M059J (cell line): ENCODE data around the gene AOAH. TPM values are rescaled to one million over a fixed set of nuclear protein-coding genes. Genes with fewer than 3 reads are reported as not detected.

Experiments
- DNase-seq: peaks from one replicate; pipeline ENCODE4 v3.0.0-alpha.2; 2012; ENCODE audit warnings: low read depth
- total RNA-seq: library from RNA; depleted of rRNA; stranded (reverse); fragments of >200 nt; shearing (Covaris generic); gene quantifications from 2 replicates; pipeline ENCODE4 v1.2.3, GENCODE V29; 2014; rRNA removed

AOAH gene, protein sequence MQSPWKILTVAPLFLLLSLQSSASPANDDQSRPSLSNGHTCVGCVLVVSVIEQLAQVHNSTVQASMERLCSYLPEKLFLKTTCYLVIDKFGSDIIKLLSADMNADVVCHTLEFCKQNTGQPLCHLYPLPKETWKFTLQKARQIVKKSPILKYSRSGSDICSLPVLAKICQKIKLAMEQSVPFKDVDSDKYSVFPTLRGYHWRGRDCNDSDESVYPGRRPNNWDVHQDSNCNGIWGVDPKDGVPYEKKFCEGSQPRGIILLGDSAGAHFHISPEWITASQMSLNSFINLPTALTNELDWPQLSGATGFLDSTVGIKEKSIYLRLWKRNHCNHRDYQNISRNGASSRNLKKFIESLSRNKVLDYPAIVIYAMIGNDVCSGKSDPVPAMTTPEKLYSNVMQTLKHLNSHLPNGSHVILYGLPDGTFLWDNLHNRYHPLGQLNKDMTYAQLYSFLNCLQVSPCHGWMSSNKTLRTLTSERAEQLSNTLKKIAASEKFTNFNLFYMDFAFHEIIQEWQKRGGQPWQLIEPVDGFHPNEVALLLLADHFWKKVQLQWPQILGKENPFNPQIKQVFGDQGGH
- 2.6 and 3.0 TPM in 2 replicates for total RNA-seq

DNA sequence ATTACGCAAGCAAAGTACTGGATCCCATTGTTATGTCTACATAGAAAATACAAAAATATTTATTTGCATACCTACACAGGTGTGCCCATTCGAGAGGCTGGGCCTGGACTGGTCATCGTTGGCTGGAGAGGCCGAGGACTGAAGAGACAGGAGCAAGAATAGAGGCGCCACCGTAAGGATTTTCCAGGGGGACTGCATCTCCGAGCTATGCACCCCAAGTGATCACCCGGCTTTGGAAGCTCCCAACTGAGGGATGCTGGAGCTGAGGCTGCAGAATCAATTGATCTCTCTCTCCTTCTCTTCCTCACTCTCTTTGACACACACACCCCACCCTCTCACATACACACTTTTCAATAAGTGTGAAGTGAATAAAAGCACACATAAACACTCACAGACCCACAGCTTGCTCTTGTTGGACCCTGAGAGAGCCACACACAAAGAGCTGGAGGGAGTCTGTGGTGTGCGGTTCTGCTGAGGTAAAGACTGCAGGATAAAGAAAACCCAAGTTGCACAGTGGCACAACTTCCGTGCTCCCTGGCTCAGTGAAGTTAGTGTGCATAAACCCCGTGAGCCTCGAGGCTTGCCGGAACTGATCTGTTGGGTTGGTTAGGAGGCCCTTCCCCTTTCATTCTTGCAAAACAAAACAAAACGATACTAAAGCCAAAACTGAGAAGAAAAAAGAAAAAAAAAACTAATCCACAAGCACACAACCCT, at the start of gene AOAH:
Gene AOAH, minus strand, starts transcription at position 544 of the 714 bp plus-strand sequence. Its CDS starts 346 bp downstream, at position 198.
- DNase-seq, result no peak

- no peak for DNase-seq
Measured at GRCh38 chr7:36766451-36766850, 42.2 kb upstream of the AOAH start.

GRCh38 chr7:36765605-36766004, 41.3 kb upstream of the AOAH start:
- no peak for DNase-seq

DNA sequence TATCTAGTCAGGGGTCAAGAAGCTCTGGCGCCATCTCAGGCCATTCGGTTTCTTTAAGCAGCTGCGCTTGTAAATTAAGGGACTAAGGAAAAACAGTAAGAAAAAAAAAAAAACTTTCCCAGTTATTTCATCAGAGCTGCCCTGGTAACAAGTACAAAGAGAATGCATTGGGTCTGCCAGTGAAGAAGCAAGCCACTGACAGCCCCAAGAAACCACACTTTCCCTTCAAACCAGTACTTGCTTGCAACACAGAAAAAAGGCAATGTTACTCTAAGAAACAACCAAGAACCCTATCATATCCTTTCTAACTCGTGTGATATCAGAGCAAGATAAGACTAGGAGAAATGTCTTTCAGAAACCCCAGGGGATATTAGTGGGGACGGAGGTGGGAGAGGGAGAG, 40.6 kb upstream of the AOAH start:
- no peak for DNase-seq

DNA sequence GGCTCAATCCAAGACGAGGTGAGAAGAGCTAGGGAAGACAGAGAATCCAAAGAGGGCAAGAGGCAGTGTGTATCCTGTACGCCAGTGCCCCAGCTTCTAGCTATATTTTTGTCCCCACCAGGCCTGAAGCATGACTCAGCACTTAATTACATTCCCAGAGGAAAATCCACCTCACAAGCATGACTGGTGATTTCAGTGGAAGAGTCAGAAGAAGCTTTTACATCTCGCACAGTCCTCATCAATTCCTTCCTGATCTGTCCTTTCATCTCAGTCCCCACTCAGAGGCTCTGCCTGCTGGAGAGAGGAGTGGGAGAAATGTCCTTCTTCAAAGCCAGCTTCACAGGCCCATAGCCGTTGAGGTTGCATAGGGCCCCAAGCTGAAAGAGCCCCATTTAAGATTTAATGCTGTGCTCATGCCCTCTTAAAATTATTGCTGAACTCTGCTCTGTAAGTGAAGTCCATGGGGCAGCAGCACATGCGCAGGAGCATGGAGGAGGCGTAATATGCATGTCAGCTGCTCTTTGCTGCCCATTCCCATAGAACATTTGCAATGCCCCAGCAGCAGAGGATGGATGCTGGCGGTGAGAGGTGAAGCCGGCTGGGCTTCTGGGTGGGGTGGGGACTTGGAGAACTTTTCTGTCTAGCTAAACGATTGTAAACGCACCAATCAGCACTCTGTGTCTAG, 39.0 kb upstream of the AOAH start:
- peak; percentile 70 for DNase-seq

DNA sequence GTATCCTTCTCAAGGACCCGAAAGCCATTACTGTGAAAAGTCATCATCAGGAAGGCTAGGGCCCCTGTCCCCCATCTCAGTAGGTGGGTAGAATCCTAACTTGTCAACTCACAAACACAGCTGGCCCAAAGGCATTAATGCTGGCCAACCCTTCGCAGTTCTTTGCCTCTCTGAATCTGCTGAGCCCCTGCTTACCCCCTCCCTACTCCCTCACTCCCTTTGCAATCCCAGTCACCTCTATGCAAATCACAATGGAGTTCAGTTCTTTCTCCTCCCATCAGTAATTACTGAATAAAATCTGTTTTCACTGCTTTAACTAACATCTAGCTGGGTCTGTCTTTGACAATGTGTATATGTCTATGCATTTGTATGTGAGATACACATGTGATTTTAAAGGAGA, 38.1 kb upstream of the AOAH start:
- no peak for DNase-seq

DNA sequence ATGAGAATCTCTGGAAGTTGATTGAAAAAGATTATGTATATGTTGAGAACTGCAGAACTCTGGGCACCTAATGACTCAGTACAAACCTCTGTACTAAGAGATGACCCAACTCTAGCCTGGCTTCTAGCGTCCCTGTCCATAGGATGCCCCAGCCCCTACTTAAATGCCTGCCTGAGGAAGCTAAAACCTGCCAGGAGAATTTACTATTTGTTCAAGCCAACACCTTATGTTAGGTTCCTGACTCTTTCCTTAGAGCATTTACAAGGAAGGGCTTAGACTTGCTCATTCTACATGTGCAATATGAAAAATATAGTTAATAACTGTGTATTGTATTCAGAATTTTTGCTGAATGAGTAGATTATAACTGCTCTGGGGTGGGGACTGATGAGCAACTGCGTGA, 37.5 kb upstream of the AOAH start:
- DNase-seq, result no peak

DNA sequence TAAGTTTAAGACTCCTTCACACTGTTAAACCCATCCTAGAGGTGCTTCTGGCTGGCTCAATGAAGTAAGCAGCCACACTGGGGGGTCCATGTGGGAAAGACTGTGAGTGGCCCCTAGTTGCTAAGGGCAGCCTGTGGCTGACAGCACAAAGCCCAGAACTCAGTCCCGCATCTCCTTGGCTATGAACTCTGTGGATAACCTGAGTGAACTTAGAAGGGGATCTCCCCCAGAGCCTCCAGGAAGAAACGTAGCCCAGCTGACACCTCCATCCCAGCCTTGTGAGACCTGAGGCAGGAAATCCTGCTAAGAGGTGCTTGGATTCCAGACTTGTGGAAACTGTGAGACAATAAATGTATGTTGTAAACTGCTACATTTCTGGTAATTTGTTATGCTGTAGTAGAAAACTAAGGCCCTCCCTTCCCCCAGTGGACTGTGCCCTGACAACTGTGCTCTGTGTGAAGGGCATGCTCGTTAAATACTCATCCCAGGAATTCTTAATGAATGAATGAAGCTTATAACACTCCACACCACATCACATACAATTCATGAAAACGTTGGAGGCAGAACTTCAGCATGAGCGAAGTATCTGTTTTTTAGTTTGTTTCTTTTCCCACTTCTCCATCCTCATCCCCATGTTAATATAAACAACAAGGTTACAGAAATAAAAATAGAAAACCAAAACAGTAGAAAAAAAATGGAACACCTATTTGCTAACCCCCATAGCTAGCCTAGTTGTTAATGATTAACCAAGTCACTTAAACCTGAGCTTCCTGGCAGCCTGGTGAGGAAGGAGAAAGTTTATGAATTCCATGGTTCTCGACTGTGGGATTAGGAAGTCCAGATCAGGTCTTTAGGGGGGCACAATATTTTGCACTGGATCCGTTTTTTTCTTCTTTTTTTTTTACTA, 36.8 kb upstream of the AOAH start:
- no peak for DNase-seq

- DNase-seq, result no peak
Measured at GRCh38 chr7:36758879-36759278, 34.6 kb upstream of the AOAH start.

- DNase-seq, result no peak
Measured at GRCh38 chr7:36755484-36755883, 31.2 kb upstream of the AOAH start.

GRCh38 chr7:36752026-36752711, 27.9 kb upstream of the AOAH start:
- DNase-seq, result no peak

DNA sequence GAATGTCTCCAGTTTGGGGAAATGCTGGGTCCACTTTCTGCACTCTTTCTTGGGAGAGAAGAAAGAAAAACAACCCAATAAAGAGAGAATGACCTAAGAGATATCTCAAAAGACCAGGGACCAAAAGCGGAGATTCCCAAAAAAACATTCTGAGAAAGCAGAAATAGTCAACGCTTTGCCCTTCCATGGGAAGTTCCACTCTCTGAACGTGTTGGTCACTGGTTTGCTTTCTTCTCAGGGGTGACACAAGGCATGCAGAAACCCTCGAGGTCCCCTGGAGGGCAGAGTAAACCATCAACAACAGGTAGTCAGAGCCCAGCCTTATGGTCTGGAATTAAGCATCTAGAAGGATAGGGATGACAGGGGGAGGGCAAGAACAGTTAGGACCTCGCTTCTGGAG, 26.2 kb upstream of the AOAH start:
- DNase-seq, result no peak

DNA sequence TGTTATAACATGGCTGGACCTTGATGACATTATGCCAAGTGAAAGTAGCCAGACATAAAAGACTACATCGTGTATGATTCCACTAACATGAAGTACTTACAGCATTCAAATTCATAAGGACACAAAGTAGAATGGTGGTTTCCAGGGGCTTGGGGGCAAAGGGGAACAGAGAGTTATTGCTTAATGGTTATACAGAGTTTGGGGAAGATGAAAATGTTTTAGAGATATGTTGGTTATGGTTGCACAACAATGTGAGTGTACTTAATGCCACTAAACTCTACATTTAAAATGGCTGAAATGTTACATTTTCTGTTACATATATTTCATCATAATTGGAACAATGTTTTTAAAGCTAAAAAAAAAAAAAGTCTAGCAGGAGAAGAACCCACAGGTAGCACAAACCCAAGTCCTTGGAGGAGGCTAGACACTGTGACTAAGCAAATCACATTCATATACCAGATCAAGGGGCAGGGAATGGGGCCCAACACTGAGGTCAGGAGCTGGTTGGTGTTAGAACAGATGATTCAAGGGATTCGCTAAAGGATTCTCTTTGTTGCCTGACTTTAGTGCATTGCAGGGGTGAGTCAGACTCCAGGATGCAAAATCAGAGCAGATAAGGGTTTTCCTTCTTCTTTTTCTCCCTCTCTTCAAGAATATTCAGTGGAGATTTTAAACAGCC, 25.1 kb upstream of the AOAH start:
- DNase-seq, result peak; percentile 86

GRCh38 chr7:36748017-36748487, 23.8 kb upstream of the AOAH start:
- peak; percentile 55 for DNase-seq

- DNase-seq, result peak; percentile 92
Measured at GRCh38 chr7:36747280-36748016, 23.2 kb upstream of the AOAH start.

GRCh38 chr7:36746347-36746746, 22.1 kb upstream of the AOAH start:
- DNase-seq, result peak; percentile 96

DNA sequence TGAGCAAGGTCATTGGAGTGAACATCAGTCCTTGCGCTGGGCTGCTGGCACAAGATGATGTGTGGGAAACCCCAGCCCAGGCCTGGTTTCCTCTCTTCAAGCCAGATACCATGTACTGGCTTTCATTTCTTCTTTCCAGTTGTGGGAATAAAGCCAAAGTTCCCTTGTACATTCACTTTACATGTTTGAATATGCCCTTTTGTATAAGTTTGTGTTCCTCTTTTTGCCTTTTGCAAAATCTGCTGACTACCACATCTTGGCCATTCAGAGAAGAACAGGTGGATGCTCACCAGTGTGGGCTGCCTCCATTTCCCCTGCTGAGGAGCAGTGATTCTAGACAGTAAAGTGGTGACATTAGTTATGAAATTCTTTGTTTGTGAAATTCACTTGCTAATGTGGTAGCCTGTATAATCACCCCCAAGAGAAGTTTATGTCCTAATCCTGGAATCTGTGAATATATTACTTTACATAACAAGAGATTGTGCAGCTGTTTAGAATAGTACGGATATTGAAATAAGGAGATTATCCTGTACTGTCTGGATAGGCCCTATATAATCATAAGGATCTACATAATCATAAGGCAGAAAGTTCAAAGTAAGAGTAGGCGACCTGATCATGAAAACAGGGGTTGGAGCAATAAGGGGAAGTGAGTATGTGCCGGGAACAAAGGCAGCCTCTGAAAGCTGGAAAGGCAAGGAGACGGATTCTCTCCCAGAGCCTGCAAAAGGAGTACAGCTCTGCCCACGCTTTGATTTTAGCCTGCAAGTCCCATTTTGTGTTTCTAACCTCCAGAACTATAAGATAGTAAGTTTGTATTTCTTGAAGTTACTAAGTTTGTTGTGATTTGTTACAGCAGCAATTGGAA, 18.8 kb upstream of the AOAH start:
- DNase-seq, result no peak

DNA sequence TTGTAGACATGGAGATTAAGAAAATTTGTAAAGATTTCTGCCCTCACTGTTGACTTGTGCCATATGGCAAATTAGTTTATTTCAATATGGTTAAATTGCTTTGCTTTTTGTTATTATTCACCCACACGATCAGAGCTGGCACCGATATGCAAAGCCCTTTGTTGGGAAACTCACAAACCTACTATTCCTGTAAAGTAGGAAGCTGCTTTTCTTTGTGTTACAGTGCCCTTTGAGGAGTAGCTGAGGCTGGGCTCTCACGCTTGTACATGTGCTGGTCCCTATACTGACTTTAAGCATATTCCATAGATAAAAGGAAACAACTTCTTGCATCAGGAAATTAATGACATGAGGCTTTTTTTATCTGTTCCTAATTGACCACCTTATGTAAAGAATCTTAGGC, 17.6 kb upstream of the AOAH start:
- no peak for DNase-seq
